NCI-H2029 treated with DMSO at 0.1 percent for 48 hours (cell line): ENCODE results near the gene SCN1B.
"Not testable (repeated sequence)": the region's sequence is repeated elsewhere in the genome, so short reads cannot be mapped to it uniquely, and the experiment has no call there.

ENCODE experiments used
- DNase-seq: peaks from one replicate; lab custom pipeline; 2025; lab: John Stamatoyannopoulos, UW

The SCN1B gene

GRCh38 chr19:35000647-35001501 is 29.4 kb upstream of the SCN1B start:
- DNase-seq = peak; percentile 82

DNA sequence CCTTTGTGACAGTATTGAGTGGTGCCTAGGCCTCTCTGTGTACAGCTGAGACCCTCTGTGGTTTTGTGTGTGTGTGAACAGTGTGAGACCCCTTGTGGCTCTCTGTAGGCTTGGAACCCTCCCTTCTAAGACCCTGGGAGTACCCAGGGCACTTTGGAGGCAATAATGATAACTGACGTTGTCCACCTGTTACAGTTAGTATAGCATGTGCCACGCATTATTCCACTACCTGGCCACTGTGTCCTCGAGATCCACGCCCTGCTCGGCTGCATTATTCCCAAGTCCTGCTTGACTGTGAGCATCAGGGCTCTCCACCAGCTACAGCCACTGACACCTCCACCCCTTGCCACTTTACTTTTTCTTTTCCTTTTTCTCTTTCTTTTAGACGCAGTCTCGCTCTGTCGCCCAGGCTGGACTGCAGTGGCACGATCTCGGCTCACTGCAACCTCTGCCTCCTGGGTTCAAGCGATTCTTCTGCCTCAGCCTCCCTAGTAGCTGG is 28.2 kb upstream of the SCN1B start:
- no peak for DNase-seq

DNA sequence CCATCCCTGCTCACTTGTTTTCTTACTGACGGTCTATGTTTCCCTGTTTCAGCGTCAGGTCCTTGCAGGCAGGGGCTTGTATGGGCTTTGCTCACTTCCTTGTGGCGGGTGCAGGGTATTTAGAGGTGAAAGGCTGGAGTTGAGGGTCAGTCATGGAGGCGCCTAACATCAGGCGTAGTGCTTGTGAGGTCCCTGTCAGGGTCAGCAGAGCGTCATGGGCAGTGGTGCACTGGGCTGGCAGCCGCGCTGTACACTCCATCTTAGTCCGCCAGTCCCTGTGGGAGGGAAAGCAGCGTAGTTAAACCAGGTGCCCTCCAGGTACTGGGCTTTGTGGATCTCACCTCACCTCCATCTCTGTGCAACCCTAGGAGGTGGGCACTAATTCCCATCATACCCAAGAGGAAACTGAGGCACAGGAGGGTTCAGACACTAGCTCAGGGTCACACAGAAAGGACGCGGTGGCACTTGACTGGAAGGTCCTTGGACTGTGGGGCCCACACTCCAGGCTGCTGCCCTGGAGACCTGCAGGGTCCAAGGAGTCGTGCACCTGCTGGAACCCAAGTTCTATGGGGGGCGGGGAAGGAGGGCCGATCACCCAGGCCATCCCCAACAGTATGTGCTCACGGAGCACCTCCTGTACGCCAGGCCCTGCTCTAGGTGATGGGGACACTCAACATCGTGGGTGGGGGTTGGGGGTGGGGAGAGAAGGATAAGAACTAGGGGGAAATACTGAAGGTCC is 25.6 kb upstream of the SCN1B start:
- no peak for DNase-seq

DNA sequence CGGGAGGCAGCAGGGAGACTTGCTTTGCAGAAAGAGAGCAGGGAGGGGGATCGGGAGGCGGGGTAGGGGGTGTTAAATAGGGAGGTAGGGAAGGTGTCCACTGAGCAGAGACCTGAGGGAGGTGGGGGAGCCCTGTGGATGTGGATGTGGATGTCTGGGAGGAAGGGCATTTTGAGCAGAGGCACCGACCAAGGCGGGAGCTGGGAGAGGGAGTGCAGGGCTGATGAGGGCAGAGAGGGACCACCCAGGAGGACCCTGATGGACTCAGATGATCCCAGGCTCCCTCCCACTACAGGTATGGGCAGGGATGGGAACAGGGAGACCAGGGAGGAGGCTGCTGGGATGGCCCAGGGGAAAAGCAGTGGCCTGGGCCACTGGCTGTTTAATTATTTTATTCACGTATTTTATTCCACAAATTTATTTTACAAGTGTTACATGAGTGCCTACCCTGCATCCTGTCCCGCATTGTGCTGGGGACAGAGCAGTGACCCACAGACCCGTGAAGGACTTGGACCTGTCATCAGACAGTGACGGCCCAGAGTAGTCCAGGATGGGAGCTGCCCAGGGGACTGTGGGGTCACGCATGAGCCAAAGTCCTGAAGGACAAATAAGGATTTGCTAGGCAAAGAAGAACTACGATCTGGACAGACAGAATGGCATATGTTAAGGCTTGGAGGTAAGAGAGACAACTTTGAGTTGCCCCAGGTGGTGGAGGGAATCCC is 24.9 kb upstream of the SCN1B start:
- no peak for DNase-seq

- DNase-seq = not testable (repeated sequence)
These were observed 24.3 kb upstream of the SCN1B start for GRCh38 chr19:35006007-35006341.

DNA sequence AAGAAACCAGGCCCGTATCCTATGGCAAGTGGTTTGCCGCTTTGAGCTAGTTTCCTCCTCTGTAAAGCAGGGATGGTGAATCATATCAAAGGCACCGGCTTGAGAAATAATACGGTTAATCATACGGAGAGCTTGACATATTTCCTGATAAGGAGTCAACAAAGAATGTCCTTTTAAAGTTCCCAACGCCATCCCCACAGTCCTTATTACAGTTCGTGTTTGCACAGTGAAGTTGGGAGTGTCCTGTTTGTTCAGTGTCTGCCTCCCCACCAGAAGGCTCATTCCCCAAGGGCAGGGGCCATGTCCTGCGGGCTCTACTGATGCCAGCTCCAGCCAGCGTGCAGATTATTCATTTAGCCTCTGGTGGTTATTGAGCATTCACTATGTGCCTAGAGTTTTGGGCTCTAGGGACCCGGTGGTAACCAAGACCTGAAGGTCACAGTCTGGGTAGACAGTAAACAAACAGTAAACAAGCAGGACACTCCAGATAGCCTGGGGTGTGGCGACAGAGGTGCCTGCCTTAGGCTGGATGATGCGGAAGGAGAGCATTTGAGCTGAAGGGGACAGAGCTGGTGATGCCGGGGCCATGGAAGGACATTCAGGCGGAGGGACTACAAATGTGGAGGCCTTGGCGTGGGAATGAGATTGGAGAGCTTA is 23.8 kb upstream of the SCN1B start:
- DNase-seq = no peak

- no peak for DNase-seq
These were observed 23.3 kb upstream of the SCN1B start for GRCh38 chr19:35006999-35007365.

DNA sequence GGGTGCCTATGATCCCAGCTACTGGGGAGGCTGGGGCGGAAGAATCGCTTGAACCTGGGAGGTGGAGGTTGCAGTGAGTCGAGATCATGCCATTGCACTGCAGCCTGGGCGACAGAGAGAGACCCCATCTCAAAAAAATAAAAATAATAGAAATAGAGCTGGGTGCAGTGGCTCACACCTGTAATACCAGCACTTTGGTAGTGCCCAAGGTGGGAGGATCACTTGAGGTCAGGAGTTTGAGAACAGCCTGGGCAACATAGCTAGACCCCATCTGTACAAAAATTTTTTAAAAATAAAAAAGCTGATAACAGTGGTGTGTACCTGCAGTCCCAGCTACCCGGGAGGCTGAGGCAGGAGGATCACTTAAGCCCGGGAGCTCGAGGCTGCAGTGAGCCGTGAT is 22.8 kb upstream of the SCN1B start:
- DNase-seq = not testable (repeated sequence)

- no peak for DNase-seq
These were observed 21.4 kb upstream of the SCN1B start for GRCh38 chr19:35008891-35009341.

GRCh38 chr19:35009424-35010415 is 20.6 kb upstream of the SCN1B start:
- no peak for DNase-seq

DNA sequence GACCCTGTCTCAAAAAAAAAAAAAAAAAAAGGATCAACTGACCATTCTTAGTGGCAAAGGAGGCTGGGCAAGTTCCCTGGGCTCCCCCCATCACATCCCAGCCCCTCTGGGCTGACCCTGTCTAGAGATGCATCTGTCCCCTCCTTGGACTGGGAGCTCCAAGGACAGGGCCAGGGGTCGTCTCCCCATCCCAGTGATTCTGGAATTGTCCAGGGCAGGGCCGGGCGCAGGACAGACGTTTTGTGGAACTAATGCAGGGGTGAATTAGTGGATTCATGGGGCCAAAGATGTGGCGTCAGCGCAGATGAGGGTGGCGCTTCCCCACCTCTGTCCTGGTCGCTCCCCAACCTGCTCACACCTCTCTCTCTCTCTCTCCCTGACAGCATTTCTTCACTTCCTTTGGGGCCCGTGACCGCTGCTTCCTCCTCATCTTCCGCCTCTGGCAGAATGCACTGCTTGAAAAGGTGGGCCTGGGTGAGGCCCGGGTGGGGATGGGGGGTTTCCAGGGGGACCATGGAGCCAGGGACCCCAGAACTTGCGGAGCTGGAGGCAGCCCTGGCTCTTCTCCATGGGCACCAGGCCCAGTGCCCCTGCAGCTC is 19.1 kb upstream of the SCN1B start:
- DNase-seq = no peak

GRCh38 chr19:35011737-35012682 is 18.3 kb upstream of the SCN1B start:
- no peak for DNase-seq

GRCh38 chr19:35013041-35013819 is 17.0 kb upstream of the SCN1B start:
- no peak for DNase-seq

DNA sequence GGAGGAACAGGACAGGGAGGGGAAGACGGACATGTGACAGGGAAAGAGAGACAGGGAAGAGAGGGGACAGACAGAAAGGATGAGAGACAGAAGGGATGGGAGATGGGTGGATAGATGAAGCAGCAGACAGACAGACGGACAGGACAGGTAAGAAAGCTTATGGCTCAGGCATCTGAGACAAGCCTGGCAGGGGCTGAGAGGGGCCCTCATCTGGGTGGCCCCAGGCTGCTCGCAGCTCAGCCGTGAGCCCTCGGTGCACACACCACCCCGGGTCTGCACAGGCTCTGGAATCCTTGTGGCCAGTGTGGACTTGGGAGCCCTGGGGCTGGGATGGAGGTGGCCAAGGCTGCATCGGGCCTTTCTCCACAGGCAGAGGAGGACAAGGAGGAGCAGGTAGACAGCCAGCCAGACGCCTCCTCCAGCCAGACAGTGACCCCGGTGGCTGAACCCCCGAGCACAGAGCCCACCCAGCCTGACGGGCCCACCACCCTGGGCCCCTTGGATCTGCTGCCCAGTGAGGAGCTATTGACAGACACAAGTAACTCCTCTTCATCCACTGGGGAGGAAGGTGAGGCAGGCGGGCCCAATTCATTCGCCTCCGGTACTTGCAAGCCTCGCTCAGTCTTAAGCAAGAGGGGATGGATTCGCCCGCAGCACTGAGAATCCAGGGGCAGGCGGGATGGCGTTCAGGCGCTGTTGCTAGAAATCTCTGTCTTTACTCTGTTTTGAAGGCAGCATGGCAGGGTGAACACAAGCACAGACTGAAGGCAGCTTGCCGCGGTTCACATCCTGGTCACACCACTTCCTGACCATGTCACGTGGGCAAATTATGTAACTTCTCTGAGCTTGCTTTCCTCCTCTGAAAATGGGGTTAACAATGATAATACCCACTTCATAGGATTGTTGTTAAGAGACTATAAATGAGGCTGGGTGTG is 16.2 kb upstream of the SCN1B start:
- DNase-seq = no peak

DNA sequence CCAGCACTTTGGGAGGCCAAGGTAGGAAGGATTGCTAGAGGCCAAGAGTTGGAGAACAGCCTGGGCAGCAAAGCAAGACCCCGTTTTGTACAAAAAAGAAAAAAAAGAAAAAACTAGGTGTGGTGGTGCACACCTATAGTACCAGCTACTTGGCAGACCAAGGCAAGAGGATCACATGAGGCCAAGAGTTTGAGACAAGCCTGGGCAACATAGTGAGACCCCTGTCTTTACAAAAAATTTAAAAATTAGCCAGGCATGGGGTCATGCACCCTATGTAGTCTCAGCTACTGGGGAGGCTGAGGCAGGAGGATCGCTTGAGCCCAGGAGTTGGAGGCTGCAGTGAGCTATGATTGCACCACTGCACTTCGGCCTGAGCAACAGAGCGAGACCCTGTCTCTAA is 15.5 kb upstream of the SCN1B start:
- not testable (repeated sequence) for DNase-seq

- DNase-seq = no peak
These were observed 14.9 kb upstream of the SCN1B start for GRCh38 chr19:35015270-35015953.

GRCh38 chr19:35015954-35016351 is 14.3 kb upstream of the SCN1B start:
- DNase-seq = no peak
